ENCODE results near the gene UNC13C.

GRCh38 chr15:53976844-53977392, 1.3 kb upstream of the UNC13C start:
- TF ChIP-seq POLR2A (IDR thresholded peaks at IDR 0.05; ENCODE audit: low read depth, low read length) (no peak), HDAC6 (IDR thresholded peaks at IDR 0.05; ENCODE audit: unreplicated experiment) (no peak), CTCF (IDR thresholded peaks at IDR 0.05 in 2 of 3, conservative IDR thresholded peaks at IDR 0.05 in 1 of 3; ENCODE audit: control insufficient read depth in 2 of 3, extremely low read depth in 1 of 3, insufficient read depth in 1 of 3, low read depth in 3 of 3, low read length in 3 of 3) (peak in 2 of 3 experiments; percentile 34 to 62; a peak in 2 of 6 replicates)

All from GM12878 (cell line).